Measurements from ENCODE around the gene TMEM176B.

- TF ChIP-seq EZH2phosphoT487 (IDR thresholded peaks at IDR 0.05; ENCODE audit: borderline replicate concordance, low read length), result no peak
- no peak for TF ChIP-seq EZH2 (IDR thresholded peaks at IDR 0.05; ENCODE audit: low read length, unreplicated experiment)
- TF ChIP-seq CTCF (conservative IDR thresholded peaks at IDR 0.05; ENCODE audit: low read depth, low read length), result no peak
Observed at GRCh38 chr7:150793569-150794238, 6.5 kb downstream of the TMEM176B start.
